K562 (cell line): ENCODE data around the gene LDLR. TPM values are rescaled to one million over a fixed set of nuclear protein-coding genes. Genes with fewer than 3 reads are reported as not detected.

Experiments used
- CBFA2T3 ChIP-seq: fragments of 450-650 bp; IDR thresholded peaks from 2 replicates; pipeline ENCODE4 v1.6.1; 2017
- FOSL1 ChIP-seq: fragments of 200-800 bp; sonication (Bioruptor generic); conservative IDR thresholded peaks from 2 replicates; pipeline ENCODE4 v1.6.1; 2016; ENCODE audit warnings: missing genetic modification characterization, missing compliant biosample characterization
- GATAD2A ChIP-seq: fragments of 450-650 bp; IDR thresholded peaks from 2 replicates; pipeline ENCODE4 v1.6.1; 2017
- HMGN3 ChIP-seq: IDR thresholded peaks from 2 replicates; pipeline ENCODE4 v1.6.1; 2011; ENCODE audit warnings: borderline replicate concordance, low read depth, mild to moderate bottlenecking, mixed read lengths, low read length; ENCODE audit not compliant: insufficient read length; ENCODE audit errors: extremely low read depth
- JUN ChIP-seq, 2 experiments: sonication (generic) in 1 of 2; formaldehyde crosslinking in 1 of 2; IDR thresholded peaks; 2 replicates each; pipeline versions ENCODE4 v1.6.1 to v1.8.0; 2012 to 2022; ENCODE audit warnings: borderline replicate concordance in 2 of 2, mild to moderate bottlenecking in 2 of 2, improper control_type of control experiment in 1 of 2, low read depth in 1 of 2, low read length in 1 of 2, missing genetic modification reagents in 1 of 2
- KDM1A ChIP-seq, 2 experiments: fragments of 450-650 bp; IDR thresholded peaks; 2 replicates each; pipeline ENCODE4 v1.6.1; 2016; ENCODE audit warnings: mild to moderate bottlenecking in 2 of 2
- RCOR1 ChIP-seq, 2 experiments: IDR thresholded peaks; 2 replicates each; pipeline ENCODE4 v1.6.1; 2012; ENCODE audit warnings: low read depth in 2 of 2, low read length in 2 of 2, borderline replicate concordance in 1 of 2, improper control_type of control experiment in 1 of 2
- SPI1 ChIP-seq: IDR thresholded peaks from 2 replicates; pipeline ENCODE4 v1.6.1; 2011; ENCODE audit warnings: low read depth, low read length, control low read depth, borderline replicate concordance
- ZBTB7A ChIP-seq: IDR thresholded peaks from 2 replicates; pipeline ENCODE4 v1.6.1; 2011; ENCODE audit warnings: low read depth, mild to moderate bottlenecking, low read length, moderate library complexity, borderline replicate concordance; ENCODE audit not compliant: control insufficient read depth
- polyA plus RNA-seq, 8 experiments: library from polyadenylated mRNA; depleted of rRNA in 4 of 8; stranded (reverse) in 5 of 8; unstranded in 3 of 8; fragments of >200 nt; fragmentation: Nextera tagmentation in 2 of 8; fragmentation: Illumina TruSeq in 1 of 8; extraction: Ambion mirVana in 2 of 8; extraction: Trizol in 1 of 8; gene quantifications; 2 replicates each; pipeline versions ENCODE4 v1.2.1 to v1.2.3, GENCODE V29; 2011 to 2014; ENCODE audit warnings: inconsistent platforms in 1 of 8, missing spikeins in 1 of 8
- total RNA-seq, 7 experiments: library from RNA; depleted of rRNA in 6 of 7; stranded (reverse); fragments of >200 nt in 6 of 7; fragmentation: Illumina TruSeq in 2 of 7; extraction: Trizol in 2 of 7; gene quantifications; 2 replicates each; pipeline versions ENCODE4 v1.2.1 to v1.2.3, GENCODE V29; 2011 to 2021; ENCODE audit warnings: low replicate concordance in 1 of 7
- TF ChIP-seq, protein P1 (sequence below): fragments of 250-450 bp; sonication (Bioruptor Pico); IDR thresholded peaks from 2 replicates; pipeline ENCODE4 v1.9.0; 2021; ENCODE audit warnings: mild to moderate bottlenecking
- TF ChIP-seq, protein P2 (sequence below): sonication (generic); formaldehyde crosslinking; IDR thresholded peaks from 2 replicates; pipeline ENCODE4 v1.8.0; 2022; ENCODE audit warnings: missing genetic modification reagents, mild to moderate bottlenecking, moderate library complexity, borderline replicate concordance
- TF ChIP-seq, protein P3 (sequence below): fragments of 200-600 bp; sonication (generic); IDR thresholded peaks from one replicate; pipeline ENCODE4 v1.6.1; 2012; ENCODE audit warnings: mild to moderate bottlenecking, low read depth, low read length, inconsistent platforms

LDLR gene
- total and polyA plus RNA-seq, 9 of the 15 experiments (the other 6 are each of a cell fraction or from before 2014, with no cell fraction given), result 19.9 to 114 (median 56.3) TPM

DNA sequence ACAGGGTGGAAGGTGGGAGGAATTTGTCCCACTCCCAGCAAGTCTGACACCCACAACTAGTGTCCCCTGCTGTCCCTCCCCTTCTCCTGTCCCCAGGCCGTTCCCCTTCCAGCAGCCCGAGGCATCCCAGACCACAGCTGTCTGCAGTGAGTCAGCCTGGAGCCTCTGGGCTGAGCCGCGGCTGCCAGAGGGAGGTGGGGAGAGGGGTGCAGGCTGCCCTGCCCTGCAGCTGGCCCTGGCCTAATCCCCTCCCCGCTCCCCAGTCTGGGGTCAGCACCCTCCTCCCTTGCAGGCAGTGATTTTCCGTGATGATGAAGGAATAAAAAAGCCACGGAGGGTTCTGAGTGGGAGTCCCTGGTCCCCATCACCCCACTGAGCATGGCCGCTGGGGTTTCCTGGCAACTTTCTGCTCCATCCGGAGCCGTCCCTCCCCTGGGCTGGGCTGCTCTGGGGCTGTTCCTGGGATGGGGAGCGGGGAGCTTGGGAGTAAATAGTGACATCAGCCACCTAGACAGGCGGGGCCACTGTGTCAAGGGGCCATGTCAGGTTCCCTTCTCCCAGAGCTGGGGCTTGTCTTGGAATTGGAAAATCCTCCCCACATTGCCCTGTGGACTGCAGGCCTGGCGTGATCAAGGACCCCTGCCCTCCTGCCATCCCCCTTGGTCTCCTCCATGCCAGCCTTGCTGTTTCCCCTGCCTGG, 49.5 kb downstream of the LDLR start (continued):
- 0 out of 2 replicates have a peak, but pooled peaks have one; percentile 20 for TF ChIP-seq JUN (IDR thresholded peaks at IDR 0.05; ENCODE audit: borderline replicate concordance, low read depth, low read length)
- TF ChIP-seq JUN (CRISPR knock-in tag; IDR thresholded peaks at IDR 0.05; ENCODE audit: borderline replicate concordance), result no peak
- peak in 1 of 2 experiments; percentile 21; a peak in 1 of 4 replicates for TF ChIP-seq RCOR1 (IDR thresholded peaks at IDR 0.05; ENCODE audit: borderline replicate concordance in 1 of 2, low read depth in 2 of 2, low read length in 2 of 2)
- TF ChIP-seq, protein P1, sequence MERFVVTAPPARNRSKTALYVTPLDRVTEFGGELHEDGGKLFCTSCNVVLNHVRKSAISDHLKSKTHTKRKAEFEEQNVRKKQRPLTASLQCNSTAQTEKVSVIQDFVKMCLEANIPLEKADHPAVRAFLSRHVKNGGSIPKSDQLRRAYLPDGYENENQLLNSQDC (CRISPR knock-in tag), result no peak
- TF ChIP-seq, protein P2, sequence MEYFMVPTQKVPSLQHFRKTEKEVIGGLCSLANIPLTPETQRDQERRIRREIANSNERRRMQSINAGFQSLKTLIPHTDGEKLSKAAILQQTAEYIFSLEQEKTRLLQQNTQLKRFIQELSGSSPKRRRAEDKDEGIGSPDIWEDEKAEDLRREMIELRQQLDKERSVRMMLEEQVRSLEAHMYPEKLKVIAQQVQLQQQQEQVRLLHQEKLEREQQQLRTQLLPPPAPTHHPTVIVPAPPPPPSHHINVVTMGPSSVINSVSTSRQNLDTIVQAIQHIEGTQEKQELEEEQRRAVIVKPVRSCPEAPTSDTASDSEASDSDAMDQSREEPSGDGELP (CRISPR knock-in tag), result peak; percentile 93
- TF ChIP-seq FOSL1 (tag), result peak; percentile 56
- 0 out of 2 replicates have a peak, but pooled peaks have one; percentile 15 for TF ChIP-seq CBFA2T3
- TF ChIP-seq GATAD2A, result no peak
- TF ChIP-seq, protein P3, sequence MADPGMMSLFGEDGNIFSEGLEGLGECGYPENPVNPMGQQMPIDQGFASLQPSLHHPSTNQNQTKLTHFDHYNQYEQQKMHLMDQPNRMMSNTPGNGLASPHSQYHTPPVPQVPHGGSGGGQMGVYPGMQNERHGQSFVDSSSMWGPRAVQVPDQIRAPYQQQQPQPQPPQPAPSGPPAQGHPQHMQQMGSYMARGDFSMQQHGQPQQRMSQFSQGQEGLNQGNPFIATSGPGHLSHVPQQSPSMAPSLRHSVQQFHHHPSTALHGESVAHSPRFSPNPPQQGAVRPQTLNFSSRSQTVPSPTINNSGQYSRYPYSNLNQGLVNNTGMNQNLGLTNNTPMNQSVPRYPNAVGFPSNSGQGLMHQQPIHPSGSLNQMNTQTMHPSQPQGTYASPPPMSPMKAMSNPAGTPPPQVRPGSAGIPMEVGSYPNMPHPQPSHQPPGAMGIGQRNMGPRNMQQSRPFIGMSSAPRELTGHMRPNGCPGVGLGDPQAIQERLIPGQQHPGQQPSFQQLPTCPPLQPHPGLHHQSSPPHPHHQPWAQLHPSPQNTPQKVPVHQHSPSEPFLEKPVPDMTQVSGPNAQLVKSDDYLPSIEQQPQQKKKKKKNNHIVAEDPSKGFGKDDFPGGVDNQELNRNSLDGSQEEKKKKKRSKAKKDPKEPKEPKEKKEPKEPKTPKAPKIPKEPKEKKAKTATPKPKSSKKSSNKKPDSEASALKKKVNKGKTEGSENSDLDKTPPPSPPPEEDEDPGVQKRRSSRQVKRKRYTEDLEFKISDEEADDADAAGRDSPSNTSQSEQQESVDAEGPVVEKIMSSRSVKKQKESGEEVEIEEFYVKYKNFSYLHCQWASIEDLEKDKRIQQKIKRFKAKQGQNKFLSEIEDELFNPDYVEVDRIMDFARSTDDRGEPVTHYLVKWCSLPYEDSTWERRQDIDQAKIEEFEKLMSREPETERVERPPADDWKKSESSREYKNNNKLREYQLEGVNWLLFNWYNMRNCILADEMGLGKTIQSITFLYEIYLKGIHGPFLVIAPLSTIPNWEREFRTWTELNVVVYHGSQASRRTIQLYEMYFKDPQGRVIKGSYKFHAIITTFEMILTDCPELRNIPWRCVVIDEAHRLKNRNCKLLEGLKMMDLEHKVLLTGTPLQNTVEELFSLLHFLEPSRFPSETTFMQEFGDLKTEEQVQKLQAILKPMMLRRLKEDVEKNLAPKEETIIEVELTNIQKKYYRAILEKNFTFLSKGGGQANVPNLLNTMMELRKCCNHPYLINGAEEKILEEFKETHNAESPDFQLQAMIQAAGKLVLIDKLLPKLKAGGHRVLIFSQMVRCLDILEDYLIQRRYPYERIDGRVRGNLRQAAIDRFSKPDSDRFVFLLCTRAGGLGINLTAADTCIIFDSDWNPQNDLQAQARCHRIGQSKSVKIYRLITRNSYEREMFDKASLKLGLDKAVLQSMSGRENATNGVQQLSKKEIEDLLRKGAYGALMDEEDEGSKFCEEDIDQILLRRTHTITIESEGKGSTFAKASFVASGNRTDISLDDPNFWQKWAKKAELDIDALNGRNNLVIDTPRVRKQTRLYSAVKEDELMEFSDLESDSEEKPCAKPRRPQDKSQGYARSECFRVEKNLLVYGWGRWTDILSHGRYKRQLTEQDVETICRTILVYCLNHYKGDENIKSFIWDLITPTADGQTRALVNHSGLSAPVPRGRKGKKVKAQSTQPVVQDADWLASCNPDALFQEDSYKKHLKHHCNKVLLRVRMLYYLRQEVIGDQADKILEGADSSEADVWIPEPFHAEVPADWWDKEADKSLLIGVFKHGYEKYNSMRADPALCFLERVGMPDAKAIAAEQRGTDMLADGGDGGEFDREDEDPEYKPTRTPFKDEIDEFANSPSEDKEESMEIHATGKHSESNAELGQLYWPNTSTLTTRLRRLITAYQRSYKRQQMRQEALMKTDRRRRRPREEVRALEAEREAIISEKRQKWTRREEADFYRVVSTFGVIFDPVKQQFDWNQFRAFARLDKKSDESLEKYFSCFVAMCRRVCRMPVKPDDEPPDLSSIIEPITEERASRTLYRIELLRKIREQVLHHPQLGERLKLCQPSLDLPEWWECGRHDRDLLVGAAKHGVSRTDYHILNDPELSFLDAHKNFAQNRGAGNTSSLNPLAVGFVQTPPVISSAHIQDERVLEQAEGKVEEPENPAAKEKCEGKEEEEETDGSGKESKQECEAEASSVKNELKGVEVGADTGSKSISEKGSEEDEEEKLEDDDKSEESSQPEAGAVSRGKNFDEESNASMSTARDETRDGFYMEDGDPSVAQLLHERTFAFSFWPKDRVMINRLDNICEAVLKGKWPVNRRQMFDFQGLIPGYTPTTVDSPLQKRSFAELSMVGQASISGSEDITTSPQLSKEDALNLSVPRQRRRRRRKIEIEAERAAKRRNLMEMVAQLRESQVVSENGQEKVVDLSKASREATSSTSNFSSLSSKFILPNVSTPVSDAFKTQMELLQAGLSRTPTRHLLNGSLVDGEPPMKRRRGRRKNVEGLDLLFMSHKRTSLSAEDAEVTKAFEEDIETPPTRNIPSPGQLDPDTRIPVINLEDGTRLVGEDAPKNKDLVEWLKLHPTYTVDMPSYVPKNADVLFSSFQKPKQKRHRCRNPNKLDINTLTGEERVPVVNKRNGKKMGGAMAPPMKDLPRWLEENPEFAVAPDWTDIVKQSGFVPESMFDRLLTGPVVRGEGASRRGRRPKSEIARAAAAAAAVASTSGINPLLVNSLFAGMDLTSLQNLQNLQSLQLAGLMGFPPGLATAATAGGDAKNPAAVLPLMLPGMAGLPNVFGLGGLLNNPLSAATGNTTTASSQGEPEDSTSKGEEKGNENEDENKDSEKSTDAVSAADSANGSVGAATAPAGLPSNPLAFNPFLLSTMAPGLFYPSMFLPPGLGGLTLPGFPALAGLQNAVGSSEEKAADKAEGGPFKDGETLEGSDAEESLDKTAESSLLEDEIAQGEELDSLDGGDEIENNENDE, result peak; percentile 49
- TF ChIP-seq HMGN3, result peak; percentile 49
- 0 out of 2 replicates have a peak, but pooled peaks have one; percentile 8 for TF ChIP-seq SPI1
- TF ChIP-seq KDM1A (IDR thresholded peaks at IDR 0.05), result peak; percentile 6 to 9; a peak in 1 of 4 replicates
- peak; percentile 54; the same call in 1 of the 2 replicates for TF ChIP-seq ZBTB7A
- TF ChIP-seq, all 486 proteins: peak for 18
